GM19372 (cell line): ENCODE measurements around the gene LRIT3.
A peak's percentile ranks its signal among the peaks of the same experiment; 100 is the strongest.

ENCODE experiments used
- ATAC-seq: cut with Tn5 transposase; IDR thresholded peaks from one replicate; pipeline ENCODE4 v1.9.1; 2021; ENCODE audit warnings: mild to moderate bottlenecking, low read depth, moderate library complexity; ENCODE audit not compliant: unreplicated experiment

The LRIT3 gene, protein sequence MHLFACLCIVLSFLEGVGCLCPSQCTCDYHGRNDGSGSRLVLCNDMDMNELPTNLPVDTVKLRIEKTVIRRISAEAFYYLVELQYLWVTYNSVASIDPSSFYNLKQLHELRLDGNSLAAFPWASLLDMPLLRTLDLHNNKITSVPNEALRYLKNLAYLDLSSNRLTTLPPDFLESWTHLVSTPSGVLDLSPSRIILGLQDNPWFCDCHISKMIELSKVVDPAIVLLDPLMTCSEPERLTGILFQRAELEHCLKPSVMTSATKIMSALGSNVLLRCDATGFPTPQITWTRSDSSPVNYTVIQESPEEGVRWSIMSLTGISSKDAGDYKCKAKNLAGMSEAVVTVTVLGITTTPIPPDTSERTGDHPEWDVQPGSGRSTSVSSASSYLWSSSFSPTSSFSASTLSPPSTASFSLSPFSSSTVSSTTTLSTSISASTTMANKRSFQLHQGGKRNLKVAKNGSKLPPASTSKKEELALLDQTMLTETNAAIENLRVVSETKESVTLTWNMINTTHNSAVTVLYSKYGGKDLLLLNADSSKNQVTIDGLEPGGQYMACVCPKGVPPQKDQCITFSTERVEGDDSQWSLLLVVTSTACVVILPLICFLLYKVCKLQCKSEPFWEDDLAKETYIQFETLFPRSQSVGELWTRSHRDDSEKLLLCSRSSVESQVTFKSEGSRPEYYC

DNA sequence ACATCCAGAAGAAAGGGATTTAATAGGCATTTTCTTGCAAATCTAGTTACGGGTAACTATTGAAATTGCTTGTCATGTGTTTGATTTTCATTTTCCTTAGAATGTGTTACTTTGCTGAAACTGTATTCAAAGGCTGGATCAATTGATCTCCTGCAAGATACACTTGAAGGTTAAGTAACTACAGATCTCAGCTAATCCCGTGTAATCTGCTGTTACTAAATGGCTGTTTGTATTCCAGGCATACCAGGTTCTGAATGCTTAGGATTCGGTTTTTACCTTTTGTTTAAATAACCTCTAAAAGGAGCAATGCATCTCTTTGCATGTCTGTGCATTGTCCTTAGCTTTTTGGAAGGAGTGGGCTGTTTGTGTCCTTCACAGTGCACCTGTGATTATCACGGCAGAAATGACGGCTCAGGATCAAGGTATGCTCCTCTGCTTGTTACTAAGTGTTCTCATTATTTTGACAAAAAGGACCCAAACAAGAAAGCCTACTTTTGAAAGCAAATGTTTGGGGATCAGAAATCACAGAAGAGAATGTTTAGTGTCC lies at the start of gene LRIT3:
TSS of gene LRIT3 (plus strand) at position 212 of the 547 bp plus-strand sequence. CDS start at position 307, 95 bp downstream.
- ATAC-seq = no peak

DNA sequence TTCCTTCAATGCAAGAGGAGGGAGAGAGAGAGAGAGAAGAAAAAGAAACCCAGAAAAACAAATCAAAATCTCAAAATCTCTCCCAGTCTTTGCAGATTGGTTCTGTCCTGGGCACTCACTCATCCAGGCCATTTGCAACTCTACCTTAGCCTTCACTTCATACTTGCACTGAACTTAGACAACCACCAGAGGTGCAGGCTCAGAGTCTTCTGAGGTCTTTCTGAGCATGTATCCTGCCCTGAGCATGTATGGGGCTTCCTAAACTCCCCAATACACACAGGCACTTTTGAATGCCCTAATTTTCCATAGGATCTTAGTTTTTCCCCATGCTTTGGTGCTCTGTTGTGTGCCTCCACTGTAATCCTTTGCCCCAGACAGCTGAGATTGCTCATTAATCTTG lies 49.0 kb upstream of the LRIT3 start:
- ATAC-seq = no peak

DNA sequence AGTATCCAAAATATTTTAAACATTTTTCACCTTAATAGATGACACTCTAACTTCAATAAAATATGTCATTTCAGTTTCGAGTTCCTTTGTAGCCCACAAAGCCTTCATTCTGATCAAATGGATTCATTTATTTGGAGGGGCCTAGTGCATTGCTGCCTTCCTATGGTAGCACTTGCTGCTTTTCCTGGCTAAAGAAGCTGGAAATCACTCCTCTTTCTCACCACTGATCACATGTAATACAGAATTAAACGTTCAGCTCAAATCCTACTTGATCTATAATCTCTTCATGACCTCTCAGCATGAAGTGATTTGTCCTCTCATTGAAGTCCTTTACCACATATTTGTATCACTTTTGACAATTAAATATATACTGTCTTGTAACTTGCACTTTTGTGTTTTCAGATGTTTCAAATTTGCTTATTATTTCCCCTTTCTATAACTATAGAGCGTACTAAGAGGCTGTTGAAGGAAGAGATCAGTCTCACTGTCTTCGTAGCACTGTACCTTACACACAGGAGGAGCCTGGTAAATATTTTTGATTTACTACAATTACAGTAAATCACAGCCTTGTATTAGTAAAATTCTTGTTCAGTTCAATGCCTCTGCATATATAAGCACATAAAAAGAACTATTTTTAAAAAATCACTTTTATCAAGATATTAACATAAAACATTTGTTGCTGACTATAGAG lies 46.7 kb upstream of the LRIT3 start:
- no peak for ATAC-seq

DNA sequence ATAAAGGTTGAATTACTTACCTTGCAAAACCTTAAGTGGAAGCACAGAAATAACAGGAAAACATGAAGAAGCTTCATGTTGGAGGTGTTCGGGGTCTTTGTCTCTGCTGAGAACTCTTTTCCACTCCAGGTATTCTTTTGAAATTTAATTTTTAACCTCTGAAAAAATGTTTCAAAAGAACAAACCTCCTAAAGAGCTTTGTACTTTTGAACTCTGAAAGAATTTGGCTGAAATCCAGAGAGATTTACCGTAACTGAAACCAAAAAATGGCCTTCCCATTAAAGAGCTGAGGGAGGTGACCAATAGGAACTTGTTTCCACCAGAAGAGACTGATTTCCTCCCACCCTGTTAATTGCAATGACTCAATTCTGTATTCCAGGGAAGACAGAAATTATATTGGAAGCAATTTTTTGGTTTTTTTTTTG lies 46.0 kb upstream of the LRIT3 start, which contains the start of gene CFI:
TSS of gene CFI (minus strand) at position 105 of the 425 bp plus-strand sequence. CDS start at position 77, 28 bp downstream.
- ATAC-seq = no peak

DNA sequence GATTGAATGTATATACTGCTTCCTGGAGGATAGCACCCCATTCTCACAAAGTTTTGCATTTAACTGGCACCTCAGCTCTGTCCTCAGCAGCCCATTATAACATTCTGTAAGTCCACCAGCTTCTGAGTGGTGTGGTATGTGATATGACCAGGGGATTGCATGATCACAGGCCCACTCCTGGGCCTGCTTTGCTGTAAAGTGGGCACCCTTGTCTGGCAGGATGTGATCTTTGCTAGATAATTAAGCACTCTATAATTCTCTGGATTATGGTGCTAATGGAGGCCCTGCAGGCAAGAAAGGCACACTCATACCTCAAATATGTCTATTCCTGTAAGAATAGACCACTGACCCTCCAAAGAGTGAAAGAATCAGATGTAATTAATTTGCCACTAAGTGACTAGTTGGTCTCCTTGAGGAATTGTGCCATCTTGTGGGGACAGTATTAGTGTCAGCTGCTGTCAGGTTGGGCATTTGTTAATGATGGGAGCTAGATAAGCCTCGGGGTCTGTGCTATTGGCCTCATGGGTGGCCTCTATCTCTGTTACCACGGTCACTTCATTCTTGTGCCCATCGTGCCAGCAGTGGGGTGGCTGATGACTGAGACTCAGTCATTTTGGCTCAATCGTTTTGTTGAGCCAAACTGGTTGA lies 43.9 kb upstream of the LRIT3 start:
- ATAC-seq = peak; percentile 65

DNA sequence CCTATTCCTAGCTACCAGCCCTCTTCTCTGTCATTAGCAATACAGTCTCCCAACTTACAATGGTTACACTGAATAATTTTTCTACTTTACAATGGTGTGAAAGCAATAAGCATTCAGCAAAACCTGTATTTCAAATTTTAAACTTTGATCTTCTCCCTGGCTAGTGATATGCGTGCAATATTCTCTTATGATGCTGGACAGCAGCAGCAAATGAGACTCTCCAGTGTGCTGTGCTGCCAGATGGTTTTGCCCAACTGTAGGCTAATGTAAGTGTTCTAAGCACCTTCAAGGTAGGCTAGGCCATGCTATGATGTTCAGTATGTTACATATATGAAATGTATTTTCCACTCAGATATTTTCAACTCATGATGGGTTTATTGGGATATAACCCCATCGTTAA lies 38.3 kb upstream of the LRIT3 start:
- no peak for ATAC-seq

DNA sequence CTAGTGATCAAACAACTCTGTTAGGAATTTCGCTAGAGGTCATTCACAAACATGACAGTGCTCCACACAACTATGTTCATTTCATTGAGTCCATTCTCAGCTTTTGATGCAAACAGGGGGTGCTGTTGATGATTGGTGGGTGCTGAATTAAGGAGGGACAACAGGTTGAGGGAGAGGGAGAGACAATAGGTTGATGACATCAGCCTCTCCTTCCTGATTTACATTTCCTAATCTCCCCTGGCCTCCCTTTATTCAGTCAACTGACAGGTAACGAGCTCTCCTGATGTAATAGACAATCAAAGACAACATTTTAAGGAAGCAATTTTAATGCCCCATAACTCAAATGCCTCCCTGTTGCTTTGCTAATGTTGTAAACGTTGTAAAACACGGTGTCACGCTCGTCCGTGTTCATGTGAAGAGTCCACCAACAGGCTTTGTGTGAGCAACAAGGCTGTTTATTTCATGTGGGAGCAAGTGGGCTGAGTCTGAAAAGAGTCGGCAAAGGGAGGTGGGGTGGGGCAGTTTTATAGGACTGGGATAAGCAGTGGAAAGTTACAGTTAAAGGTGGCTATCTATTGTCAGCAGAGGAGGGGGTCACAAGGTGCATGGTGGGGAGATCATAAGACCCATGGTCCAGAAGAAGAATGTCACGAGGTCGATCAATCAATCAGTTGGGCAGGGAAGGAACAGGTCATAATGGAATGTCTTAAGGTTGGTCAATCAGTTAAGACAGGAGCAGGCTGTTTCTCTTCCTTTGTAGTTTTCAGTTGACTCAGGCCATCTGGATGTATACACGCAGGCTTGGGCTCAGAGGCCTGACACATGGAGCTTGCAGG lies 37.1 kb upstream of the LRIT3 start:
- no peak for ATAC-seq

DNA sequence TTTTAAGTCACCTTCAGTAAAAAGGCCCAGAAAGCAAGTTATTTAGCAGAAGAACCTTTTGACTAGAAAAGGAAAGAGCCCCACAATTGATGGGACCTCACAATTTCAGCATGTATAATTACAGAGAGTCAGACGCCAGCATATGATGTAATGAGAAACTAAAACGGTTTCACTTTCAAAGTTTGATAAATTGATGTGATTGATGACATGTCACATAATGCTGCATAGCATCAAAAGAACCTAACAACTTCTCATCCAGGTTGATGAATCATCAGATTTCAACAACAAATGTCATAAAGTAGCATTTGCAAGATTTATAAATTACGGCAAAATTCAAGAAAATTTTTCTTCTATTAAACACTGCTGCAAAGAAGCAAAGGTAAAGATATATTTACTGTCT lies 36.2 kb upstream of the LRIT3 start:
- no peak for ATAC-seq

DNA sequence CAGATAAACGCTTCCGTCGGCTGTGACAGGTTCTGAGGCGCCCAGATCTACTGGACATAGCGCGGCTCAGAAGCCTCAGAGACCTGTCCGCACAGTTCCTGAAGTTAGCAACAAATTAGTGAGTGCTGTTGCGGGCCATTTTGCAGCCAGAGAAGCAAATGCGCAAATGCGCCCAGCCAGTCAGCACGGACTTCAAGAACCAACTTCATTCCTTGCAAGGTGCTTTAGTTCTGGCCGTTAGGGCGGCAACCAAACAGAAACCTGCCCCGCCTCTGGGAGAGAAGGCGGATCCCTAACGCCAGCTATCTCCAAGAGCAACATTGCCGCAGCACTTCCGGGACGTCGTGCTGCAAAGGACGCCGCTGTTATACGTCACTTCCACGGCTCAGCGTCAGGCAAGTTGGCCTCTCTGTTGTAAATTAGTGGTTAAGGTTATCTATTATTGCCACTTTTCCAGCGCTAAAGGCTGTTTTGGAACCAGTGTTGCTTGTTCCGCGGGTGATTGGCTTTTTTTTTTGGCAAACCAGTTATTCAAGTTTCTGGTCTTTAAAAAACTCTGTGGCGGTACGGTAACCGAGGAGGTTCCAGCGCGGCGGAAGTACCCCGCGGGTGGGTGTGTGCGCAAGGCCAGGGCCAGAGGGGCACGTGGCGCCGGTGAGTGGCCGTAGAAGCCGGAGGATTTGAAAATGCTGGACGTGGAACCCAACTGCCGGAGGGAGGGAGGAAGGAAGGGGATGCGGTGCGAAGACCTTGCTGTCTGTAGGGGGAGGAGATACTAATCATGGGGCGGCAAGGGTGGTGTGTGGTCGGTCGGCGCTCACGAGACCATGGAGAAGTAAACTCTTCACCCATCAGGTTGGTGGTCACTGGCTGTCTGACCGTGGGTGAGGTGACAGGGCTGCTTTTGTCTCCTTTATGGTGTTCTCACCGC lies 32.5 kb upstream of the LRIT3 start, which contains the start of gene GAR1:
TSS of gene GAR1 (plus strand) at position 612 of the 931 bp plus-strand sequence. CDS start 403 bp downstream, outside the sequence.
- ATAC-seq = peak; percentile 99

DNA sequence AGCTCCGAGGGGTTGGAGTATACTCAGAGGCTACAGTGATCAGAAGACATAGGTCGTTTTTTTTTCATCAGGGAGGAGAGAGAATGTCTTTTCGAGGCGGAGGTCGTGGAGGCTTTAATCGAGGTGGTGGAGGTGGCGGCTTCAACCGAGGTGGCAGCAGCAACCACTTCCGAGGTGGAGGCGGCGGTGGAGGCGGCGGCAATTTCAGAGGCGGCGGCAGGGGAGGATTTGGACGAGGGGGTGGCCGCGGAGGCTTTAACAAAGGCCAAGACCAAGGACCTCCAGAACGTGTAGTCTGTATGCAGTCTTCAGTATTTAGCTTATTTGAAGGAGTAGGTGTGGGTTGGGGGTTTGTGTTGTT lies 31.8 kb upstream of the LRIT3 start:
- ATAC-seq = no peak

DNA sequence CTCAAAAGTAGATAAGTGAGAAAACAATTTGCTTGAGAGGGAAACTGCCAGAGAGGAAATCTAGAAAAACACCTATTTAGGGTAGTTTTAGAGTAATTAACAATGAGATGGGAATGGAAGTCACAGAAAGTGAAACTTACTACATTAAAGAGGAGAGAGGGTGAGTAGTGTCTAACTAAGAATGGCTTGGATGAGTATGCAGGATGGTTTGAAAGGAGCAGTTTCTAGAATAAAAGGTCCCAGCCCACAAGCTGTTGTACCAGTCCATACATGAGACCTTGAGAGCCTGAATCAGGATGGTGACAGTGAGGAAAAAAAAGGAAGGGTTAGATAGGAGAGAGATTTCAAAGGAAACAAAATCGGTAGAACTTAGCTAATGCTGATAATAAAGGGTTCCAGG lies 31.0 kb upstream of the LRIT3 start:
- ATAC-seq = no peak

DNA sequence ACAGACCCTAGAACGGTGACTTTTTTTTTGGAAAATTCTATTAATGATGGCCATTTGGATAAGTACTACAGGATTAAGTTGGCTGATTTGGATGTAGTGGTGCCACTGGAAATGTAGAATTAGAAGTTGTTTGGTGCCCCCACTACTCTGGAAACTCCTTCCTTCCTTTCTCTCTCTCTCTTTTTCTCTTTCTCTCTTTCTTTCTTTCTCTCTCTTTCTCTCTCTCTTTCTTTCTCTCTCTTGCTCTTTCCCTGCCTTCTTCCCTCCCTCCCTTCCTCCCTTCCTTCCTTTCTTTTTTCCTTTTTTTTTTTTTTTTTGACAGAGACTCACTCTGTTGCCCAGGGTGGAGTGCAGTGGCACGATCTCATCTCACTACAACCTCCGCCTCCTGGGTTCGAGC lies 29.6 kb upstream of the LRIT3 start:
- no peak for ATAC-seq

DNA sequence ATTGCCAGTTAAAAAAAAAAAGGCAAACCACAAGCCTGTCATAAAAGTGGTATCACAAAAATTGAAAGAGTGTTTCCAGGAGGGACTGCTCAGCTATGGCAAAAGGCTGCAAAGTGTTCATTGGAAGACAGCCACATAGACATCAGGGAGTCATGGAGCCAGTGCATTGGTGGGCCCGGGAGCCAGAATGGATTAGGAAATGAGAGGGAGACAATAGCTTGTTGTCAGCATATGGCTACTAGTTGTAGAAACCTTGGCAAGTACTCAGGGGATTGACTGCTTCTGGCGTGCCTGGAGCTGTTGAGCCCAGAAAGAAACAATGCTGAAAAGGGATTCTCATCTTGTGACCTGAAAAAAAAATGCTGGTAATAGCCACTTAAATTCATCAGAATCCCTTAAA lies 27.3 kb upstream of the LRIT3 start:
- ATAC-seq = no peak

DNA sequence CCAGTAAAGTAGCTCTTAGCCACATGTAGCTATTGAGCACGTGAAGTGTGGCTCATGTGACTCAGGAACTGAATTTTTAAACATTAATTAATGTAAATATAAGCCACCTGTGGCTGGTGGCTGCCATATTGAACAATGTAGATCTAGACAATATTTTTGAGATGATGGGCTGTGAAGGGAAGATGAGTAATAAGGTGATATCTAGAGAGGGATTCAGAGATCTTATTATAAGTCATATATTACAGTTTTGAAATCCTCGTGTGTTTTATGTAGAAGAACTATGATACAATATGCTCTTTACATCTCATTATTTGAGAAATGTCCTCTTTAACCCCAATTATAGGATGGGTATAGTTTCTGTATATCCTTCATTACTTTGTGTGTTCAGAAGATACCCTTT lies 26.7 kb upstream of the LRIT3 start:
- no peak for ATAC-seq

DNA sequence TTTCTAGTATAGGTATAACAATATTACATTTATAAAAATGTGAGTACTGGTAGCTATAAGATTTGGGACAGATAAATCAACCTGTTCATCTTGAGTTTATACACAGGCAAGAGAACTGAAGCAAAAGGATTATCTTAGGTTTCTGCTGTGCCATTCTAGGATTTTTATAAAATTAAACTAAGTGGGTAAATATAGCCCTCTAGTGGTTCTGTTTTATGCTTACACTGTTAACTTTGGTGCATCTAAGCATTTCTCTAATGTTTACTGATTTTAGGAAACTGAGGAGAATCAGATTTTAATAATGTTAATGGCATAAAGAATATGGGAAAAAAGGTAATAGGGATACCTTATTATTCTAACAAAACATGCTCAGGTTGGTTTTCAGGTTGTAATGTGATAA lies 21.2 kb upstream of the LRIT3 start:
- ATAC-seq = peak; percentile 62

DNA sequence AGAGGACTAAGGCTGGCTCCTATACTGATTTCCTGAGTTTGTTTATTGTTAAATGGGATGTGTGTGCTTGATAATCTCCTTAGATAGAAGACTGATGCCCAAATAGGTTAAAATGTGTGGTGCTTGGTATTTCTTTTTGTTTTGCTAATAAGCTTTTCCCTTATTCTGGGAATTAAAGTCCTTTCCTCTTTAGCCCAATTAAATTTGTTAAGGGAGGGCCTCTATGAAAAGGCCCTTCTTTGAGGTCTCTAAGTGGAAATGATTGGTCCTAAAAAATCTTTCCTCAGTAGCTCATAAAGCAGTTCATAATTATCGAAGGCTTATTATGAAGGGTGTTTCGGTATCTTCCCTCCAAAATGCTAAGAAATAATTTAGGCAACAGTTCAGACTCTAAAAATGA lies 20.2 kb upstream of the LRIT3 start, which contains the start of gene RRH:
TSS of gene RRH (plus strand) at position 301 of the 400 bp plus-strand sequence. CDS start at position 357, 56 bp downstream.
- no peak for ATAC-seq

DNA sequence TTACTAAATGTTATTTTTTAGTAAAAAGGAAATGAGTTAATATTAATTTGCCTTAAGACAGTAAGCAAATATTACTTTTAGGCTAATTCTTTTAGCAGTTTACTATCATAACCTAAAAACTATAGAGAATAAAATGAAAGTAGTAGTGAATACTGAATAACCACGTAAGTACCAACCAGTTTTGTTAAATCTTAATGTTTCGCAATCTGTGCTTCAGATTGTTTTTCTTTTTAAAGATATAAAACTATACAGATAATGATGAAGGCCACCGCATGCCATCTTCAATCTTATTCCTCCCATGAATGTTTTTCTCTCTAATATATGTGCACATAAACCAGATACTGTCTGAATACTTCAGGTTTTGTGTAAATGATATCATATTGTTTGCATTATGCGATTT lies 14.2 kb upstream of the LRIT3 start:
- no peak for ATAC-seq

DNA sequence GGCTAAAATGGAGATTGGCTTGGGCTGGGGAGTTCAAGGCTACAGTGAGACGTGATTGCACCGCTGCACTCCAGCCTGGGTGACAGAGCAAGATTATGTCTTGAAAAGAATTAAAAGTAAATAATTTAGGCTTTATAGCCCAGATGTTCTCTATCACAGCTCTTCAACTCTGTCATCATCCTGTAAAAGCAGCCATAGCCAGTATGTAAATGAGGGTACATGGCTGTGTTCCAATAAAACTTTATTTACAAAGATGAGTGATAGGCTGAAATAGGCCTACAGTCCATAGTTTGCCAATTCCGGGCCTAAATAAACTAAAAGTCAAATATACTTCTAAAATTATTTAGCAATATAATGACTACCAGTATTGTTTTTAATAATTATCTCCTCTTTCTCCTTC lies 10.9 kb upstream of the LRIT3 start:
- no peak for ATAC-seq
